ENCODE results near the gene FHIT. TPM values are rescaled to one million over a fixed set of nuclear protein-coding genes. Genes with fewer than 3 reads are reported as not detected.

FHIT gene
- total and polyA plus RNA-seq, 2 of the 4 experiments (the other 2 are of a cell fraction): 0.07 TPM; not detected in 1

- Histone ChIP-seq H3K4me2 (ENCODE audit: low read depth, low read length) (no peak overlapping the region), H2AK9ac (replicated peaks; ENCODE audit: low read depth, low read length, poor library complexity) (no peak overlapping the region), H2BK120ac (ENCODE audit: low read depth, low read length) (no peak overlapping the region), H3K27me3 (ENCODE audit: control insufficient read depth, insufficient read depth, low read length) (no peaks in the 10 kb centered on the region), H3K27ac (ENCODE audit: insufficient read depth, low read length) (no peak overlapping the region), H4K91ac (ENCODE audit: insufficient read depth, low read depth, low read length) (no peak overlapping the region), H2BK15ac (ENCODE audit: low read depth, low read length) (no peak overlapping the region), H3K4me1 (ENCODE audit: control insufficient read depth, insufficient read depth, low read length) (no peaks in the 10 kb centered on the region), H3K18ac (ENCODE audit: low read depth, low read length) (no peak overlapping the region), H2AK5ac (ENCODE audit: low read depth, low read length) (no peak overlapping the region), H2BK5ac (ENCODE audit: low read depth, low read length, poor library complexity, severe bottlenecking) (no peak overlapping the region), H3K4ac (ENCODE audit: low read depth, low read length) (no peak overlapping the region), H3K9me3 (ENCODE audit: control insufficient read depth, insufficient read depth, low read length) (no peaks in the 10 kb centered on the region), H3K9me1 (ENCODE audit: insufficient read depth, low read length) (no peaks in the 10 kb centered on the region), H4K8ac (ENCODE audit: low read depth in 2 of 2, low read length in 2 of 2) (no peak overlapping the region), H2AFZ (replicated peaks; ENCODE audit: low read length, poor library complexity) (no peak overlapping the region), H3K56ac (ENCODE audit: extremely low read depth, insufficient read depth, low read length) (no peak overlapping the region), H3K79me1 (ENCODE audit: low read depth in 1 of 2, low read length in 2 of 2) (no peaks in the 10 kb centered on the region), H3K9ac (ENCODE audit: low read depth, low read length) (no peak overlapping the region), H4K5ac (ENCODE audit: low read depth, low read length) (no peak overlapping the region), H3K23ac (ENCODE audit: low read depth, low read length) (no peak overlapping the region), H4K20me1 (ENCODE audit: insufficient read depth, low read length) (no peaks in the 10 kb centered on the region), H3K14ac (replicated peaks; ENCODE audit: low read depth, low read length) (no peak overlapping the region), H2BK20ac (ENCODE audit: low read depth, low read length) (no peak overlapping the region), H3K36me3 (ENCODE audit: control insufficient read depth, insufficient read depth, low read length) (no peaks in the 10 kb centered on the region), H3K4me3 (ENCODE audit: insufficient read depth, low read depth, low read length) (no peak overlapping the region)
- no TSS peak for BruUV-seq (replicated peaks)
- DNase-seq (no peak), ATAC-seq (ENCODE audit: low read depth) (no peak)
- TF ChIP-seq MXI1 (IDR thresholded peaks at IDR 0.05; ENCODE audit: borderline replicate concordance, low read depth, low read length) (no peak), RCOR1 (IDR thresholded peaks at IDR 0.05; ENCODE audit: insufficient replicate concordance, low read length) (no peak), CHD1 (IDR thresholded peaks at IDR 0.05; ENCODE audit: low read depth, low read length) (no peak), MAFK (IDR thresholded peaks at IDR 0.05; ENCODE audit: low read depth, low read length) (no peak), POLR2A (IDR thresholded peaks at IDR 0.05; ENCODE audit: low read depth, low read length) (no peak), FOS (IDR thresholded peaks at IDR 0.05; ENCODE audit: low read depth, low read length) (no peak), CEBPB (IDR thresholded peaks at IDR 0.05; ENCODE audit: low read depth, low read length) (no peak)
- ChIA-PET POLR2A (ENCODE audit: unreplicated experiment) (no interaction called here), CTCF (no interaction called here)
- in situ Hi-C loops (cut with MboI; ENCODE audit: low sequenced_read_pairs) (no loop called here), dilution Hi-C loops (cut with HindIII; ENCODE audit: low sequenced_read_pairs, unreplicated experiment) (no loop called here), intact Hi-C loops (cut with micrococcal nuclease) (no loop called here)
- WGBS, 2 experiments (ENCODE audit: extremely low coverage in 2 of 2, insufficient read length in 1 of 2): 0% methylated on average over 1 of the region's 4 CpGs; no CpG with 5 or more reads in 1 of the 2 experiments
These were observed 1064.9 kb downstream of the FHIT start for GRCh38 chr3:60186359-60186758.
